T1000 (cell line): ENCODE measurements around the gene ZNF653.

Experiments used
- DNase-seq: peaks from one replicate; lab custom pipeline; 2025; ENCODE audit warnings: mixed read lengths; lab: John Stamatoyannopoulos, UW

The ZNF653 gene

GRCh38 chr19:11505504-11506100, at the start of gene ZNF653:
ZNF653 (minus strand) TSS chr19:11505839; CDS start chr19:11505786, 53 bp downstream.
- DNase-seq = peak; percentile 85

GRCh38 chr19:11555246-11555645, 49.6 kb upstream of the ZNF653 start:
- DNase-seq = no peak

DNA sequence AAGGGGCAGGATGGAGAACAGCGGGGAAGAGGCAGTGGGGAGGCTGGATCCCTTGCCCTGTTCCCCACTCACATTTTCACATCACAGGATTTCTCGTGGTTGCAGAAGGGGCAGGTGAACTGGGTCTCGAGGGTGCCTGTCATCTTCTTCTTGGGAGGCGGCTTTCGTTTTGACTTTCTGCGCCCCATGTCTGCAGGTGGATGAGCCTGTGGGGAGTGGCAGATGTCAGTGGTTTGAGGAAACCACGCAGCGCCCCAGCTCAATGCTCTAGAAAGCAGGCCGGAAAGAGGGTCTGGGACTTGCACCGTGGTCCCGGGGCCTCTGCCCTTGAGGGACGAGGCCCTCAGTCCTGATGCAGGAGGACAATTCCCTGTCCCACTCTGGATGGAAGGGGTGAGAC, 48.5 kb upstream of the ZNF653 start:
- DNase-seq = no peak

DNA sequence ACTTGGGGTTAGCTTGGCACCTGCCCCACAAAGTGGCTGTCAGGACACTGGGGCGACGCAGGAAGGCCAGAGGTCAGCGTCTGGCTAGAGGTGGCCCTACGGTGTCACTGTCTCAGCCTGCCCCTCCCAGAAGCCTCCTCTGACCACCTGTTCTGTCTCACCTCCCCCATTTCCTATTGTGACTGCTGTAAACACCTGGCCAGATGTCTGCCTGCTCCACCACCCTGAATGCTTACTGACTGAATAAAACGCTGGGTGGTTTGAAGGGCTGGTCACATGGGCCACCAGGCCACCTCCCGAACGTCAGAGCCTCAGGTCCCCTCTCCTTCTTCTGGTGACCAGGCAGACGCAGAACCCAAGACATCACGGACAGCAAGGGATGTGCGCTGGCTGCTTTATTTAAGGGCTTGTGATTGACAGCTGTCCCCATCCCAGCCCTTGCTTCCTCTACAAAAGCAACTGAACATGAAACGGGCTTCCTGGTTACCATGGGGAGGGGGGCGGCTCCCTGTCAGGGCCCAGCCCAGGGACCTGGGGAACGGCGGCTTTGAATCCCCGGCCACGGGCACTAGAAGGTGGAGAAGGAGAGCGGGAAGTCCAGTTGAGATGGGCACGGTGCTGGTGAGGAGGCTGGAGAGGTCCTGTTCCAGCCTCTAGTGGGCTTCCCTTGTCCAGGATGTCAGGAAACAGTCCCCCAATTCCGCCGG, 47.2 kb upstream of the ZNF653 start:
- DNase-seq = no peak

DNA sequence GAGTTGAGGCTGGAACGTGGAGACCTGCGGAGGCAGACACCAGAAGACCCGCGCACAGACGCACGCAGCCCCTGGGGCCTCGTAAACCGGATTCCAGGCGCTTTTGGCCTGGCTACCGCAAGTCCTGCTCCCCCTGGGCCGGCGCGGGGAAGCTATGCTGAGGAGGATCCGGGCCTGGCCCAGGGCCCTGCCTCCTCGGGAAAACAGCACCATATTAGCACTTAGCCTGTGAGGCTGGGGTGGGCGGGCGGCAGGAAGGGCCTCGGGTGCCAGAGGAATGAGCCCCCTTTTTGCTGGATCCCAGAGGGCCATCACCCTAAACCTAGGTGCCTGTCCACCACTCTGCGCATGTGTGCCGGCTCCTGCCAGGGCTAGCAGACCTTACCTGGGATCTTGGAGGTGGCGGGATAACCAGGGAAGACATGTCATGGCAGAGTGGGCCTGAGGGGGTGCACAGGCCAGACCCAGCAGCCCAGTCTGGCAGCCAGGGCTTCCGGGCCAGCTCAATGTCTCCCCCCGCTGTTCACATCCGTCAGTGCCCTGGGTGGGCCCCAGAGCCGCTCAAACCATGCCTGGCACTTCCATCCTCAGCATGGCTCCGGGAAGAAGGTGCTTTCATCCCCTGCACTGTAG, 46.1 kb upstream of the ZNF653 start:
- DNase-seq = no peak

- no peak for DNase-seq
Observed at GRCh38 chr19:11550265-11550664, 44.6 kb upstream of the ZNF653 start.

DNA sequence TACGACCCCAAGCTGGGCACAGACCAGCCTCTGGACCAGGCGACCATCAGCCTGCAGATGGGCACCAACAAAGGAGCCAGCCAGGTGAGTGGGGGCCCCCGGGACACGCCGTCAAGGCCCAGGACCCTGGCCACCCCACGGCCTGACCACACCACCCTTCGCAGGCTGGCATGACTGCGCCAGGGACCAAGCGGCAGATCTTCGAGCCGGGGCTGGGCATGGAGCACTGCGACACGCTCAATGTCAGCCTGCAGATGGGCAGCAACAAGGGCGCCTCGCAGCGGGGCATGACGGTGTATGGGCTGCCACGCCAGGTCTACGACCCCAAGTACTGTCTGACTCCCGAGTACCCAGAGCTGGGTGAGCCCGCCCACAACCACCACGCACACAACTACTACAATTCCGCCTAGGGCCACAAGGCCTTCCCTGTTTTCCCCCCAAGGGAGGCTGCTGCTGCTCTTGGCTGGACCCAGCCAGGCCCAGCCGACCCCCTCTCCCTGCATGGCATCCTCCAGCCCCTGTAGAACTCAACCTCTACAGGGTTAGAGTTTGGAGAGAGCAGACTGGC, 43.8 kb upstream of the ZNF653 start:
- no peak for DNase-seq

DNA sequence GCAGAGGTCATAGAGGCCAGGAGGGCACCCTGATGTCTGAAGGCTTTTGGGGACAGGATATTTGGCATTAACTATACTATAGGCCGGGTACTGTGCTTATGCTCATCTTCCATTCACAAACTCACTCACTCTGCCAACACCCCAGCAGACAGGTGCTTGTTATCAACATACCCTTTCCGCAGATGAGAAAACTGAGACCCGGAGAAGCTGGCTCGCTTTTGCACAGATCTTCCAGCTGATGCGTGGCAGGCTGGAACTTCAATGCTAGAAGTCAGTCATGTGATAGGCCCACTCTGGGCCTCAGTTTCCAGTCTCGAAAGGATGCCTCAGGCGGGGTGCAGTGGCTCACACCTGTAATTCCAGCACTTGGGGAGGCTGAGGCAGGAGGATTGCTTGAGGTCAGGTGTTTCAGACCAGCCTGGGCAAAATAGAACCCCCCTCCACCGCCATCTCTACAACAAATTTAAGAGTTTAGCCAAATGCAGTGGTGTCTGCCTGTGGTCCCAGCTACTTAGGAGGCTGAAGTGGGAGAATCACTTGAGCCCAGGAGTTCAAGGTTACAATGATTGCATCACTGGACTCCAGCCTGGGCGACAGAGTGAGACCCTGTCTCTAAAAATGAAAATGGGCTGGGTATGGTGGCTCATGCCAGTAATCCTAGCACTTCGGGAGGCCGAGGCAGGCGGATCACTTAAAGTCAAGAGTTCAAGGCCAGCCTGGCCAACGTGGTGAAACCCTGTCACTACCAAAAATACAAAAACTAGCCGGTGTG, 42.5 kb upstream of the ZNF653 start:
- DNase-seq = no peak

DNA sequence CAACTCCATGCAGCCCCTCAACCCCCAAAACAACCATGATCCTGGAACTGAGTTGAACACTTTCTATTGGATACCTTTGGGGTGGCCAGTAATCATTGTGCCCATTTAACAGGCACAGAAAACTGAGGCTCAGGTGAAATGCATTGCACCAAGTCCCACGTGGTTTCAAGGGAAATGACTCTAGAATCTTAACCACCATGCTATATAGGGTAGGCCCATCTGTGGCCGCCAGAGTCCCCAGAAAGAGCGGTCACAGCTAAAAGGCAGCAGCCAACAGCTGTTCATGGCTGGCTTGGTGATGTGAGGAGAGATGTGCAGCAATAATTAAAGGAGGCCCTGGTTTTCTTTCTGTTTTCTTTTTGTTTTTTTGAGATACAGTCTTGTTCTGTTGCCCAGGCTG, 35.6 kb upstream of the ZNF653 start:
- DNase-seq = no peak

GRCh38 chr19:11540645-11541044, 35.0 kb upstream of the ZNF653 start:
- DNase-seq = no peak

DNA sequence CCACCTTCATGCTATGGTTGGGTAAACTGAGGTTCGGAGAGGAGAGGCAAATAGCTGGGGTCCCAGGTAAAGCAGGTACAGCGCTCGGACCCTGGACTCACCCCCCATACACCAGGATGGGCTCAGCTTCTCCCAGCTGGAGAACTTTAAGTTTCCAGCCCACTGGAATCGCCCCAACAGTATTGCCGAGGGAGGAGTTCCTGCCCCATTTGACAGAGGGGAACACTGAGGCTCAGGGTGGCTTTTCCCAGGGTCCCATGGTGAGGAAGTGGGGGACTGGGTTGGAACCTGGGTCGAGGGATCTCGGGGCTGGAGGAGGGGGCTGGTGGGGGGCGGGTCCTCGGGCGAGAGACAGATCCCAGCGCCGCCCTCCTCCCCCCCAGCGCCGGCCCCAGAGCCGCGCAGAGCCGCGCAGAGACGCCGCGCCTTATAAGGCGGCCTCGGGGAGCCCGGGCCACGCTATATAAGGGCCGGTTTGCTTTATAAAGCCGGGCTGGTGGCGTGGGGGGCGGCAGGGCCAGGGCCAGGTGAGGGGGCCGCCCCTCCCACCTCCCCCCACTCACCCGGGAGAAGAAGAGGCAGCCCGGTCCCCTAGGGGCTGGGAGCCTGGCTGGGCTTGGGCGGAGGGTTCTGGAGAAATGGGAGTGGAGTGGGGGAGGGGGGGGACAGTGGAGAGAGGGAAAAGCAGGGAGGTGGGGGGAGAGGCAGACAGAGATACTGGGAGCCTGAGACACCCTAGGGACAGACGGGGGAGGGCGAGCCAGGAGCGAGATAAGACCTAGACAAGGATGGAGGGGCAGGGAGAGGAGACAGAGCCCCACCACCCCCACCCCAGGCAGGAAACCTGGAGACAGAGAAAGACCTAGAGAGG, 34.1 kb upstream of the ZNF653 start:
- no peak for DNase-seq

DNA sequence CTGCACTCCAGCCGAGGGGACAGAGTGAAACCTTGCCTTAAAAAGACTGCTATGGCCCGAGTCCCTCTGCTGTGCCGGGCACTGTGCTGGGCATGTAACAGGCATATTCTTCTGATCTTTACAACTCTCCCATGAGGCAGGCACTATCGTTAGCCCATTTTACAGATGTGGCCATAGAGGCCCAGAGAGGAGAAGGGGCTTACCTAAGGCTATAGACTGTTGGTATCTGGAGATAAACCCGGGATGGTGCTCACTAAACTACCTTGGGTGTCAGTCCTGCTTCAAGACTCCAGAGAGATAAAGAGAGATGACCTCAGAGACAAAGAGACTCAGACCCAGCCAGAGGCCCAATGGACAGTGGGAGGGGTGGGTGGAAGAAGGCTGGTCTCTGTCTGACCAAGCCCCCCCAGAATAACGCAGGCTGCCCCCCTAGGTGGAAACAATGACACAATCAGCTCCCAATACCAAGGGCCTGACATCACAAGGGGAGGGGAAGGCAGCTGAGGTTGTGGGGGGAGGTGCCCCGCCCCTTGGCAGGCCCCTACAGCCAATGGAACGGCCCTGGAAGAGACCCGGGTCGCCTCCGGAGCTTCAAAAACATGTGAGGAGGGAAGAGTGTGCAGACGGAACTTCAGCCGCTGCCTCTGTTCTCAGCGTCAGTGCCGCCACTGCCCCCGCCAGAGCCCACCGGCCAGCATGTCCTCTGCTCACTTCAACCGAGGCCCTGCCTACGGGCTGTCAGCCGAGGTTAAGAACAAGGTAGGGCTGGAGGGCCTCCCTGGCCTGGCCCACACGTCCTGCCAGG, 32.8 kb upstream of the ZNF653 start, which contains the start of gene CNN1:
CNN1 (plus strand) TSS at position 620 of the 805 bp plus-strand sequence; CDS start at position 697, 77 bp downstream.
- DNase-seq = peak; percentile 15

DNA sequence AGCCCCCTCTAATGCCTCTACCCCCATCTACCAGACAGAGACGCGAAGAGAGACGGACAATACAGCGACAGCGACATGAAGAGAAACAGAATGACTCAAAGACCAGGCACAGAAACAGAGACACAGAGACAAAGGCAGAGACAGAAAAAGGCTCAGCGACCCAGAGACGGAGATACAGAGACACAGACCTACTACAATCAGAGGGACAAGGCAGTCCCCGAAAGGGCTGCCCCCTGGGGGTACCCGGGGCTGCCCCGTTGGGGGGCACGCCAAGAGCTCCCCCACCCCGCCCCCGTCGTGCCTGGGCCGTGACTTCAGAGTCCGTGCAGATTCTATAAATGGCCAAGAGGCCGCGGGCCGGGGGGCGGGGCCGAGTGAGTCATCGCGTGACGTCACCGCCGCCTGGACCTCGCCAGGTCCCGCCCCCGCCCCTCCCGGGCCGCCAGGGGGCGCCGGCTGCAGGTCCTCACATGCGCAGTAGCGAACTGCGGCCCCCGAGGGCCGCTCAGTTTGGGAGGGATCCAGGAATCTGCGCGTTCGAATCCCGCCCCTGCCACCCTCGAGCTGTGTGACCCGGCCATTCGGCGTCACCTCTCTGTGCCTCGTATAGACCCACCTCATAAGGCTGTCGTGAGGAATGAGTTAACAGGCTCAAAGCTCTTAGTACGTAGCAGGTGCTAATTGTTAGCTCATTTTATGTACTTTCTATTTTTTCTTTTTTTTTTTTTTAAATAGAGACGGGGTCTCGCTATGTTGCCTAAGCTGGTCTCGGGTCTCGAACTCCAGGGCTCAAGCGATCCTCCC, 30.4 kb upstream of the ZNF653 start:
- peak; percentile 80 for DNase-seq

- DNase-seq = no peak
Observed at GRCh38 chr19:11534948-11535347, 29.3 kb upstream of the ZNF653 start.

DNA sequence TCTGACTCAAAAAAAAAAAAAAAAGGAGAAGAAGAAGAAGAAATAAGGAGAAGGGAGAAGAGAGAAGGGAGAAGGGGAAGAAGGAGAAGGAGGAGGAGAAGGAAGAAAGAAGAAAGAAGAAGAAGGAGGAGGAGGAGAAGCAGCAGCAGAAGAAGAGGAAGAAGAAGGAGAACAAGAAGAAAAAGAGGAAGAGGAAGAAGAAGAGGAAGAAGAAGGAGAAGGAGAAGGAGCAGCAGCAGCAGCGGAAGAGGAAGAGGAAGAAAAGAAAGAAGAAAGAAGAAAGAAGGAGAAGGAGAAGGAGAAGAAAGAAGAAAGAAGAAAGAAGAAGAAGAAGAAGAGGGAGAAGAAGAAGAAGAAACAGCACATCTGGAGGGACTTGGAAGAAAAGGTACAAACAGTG, 28.9 kb upstream of the ZNF653 start:
- DNase-seq = no peak

GRCh38 chr19:11530432-11530831, 24.8 kb upstream of the ZNF653 start:
- peak; percentile 44 for DNase-seq

DNA sequence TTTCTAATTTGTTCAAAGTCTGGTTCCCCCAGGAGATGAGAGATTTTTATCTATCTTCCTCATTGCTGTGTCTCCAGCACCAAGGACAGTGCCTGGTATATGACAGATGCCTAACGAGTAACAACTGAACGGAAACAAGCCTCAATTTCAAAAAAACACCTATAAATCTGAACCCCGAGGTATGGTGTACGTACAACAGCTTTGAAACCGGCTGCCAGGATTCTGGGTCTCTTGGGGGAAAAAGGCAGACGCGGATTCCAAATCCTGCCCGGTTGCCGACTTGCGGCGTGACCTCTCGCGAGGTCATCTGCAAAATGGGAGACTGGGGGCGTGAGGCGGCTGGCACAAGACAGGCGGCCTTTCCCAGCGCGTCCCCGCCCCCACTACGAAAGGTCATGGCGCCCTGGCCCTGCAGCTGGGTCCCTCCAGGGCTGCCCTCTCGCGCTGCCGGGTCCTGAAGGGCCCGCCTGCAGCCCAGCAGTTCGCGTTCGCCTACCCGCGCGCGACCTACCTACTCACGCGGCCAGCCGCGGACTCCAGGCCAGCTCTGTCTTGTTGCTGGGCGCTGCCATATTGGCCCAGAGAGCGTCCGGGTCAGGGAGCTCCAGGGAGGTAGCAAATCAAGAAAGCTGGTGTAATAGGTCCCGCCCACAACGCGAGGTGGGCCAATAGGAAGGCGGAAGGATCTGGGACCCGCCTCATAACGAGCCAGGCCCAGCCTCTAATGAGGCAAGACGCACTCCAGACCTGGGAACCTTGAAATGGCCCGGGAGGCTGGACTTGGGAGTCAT, 23.1 kb upstream of the ZNF653 start, which contains the start of gene ECSIT:
ECSIT (minus strand) TSS at position 584 of the 791 bp plus-strand sequence. CDS start 9,964 bp downstream, outside the sequence.
- DNase-seq = peak; percentile 94

- DNase-seq = no peak
Observed at GRCh38 chr19:11519138-11519537, 13.5 kb upstream of the ZNF653 start.
